HG02943 (cell line): ENCODE data around the gene SNX7.

Source experiments
- ATAC-seq: cut with Tn5 transposase; IDR thresholded peaks from one replicate; pipeline ENCODE4 v1.9.1; 2021; ENCODE audit warnings: mild to moderate bottlenecking, low read depth, moderate library complexity; ENCODE audit not compliant: unreplicated experiment

Gene SNX7

DNA sequence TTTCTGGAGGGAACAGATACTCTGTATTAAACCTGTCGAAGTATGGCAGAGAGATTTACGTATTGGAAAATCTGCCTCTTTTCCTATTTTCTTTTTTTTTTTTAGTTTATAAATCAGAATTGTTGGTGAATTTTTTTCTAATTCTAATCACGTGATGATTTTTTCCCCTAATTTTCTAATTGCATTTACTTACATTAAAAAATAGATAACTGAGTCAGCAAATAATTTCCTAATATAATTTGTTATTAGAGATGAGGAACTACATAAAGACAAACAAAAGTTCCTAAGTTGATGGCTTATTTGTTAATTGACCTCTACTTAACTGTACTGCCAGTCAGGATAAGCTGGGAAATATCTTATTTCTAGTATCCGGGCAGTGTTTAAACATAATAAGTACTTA is 34.6 kb downstream of the SNX7 start:
- no peak for ATAC-seq

DNA sequence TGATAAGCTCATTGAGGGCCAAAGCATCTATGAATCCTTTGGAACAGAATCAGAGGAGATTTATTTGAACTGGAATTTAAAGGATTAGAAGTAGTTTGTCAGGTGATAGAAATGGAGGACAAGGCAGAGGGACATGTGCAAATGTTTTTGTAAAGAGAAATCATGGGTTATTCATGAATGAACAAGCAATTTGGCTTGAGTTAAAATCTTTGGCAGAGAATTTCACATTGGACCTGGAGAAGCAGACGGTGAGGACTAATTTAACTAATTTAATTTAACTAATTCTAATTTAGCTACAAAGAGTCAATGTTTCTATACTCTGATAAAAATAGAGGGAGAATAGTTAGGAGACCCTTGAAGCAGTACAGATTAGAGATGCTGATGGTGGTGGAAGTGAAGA is 36.3 kb downstream of the SNX7 start:
- ATAC-seq: no peak

DNA sequence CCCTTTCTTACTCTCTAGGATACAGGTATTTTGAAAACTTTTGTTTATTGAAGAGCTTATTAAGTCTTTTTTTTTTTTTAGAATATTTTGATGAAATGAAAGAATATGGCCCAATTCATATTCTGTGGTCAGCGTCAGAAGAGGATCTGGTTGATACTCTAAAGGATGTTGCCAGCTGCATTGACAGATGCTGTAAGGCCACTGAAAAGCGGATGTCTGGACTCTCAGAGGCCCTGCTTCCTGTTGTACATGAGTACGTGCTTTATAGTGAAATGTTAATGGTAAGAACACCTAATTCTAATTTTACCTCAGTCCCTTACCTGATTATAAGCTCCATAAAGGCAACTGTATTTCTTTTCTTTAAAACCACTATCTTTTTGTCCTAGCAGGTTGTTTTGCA is 37.1 kb downstream of the SNX7 start:
- ATAC-seq: no peak

DNA sequence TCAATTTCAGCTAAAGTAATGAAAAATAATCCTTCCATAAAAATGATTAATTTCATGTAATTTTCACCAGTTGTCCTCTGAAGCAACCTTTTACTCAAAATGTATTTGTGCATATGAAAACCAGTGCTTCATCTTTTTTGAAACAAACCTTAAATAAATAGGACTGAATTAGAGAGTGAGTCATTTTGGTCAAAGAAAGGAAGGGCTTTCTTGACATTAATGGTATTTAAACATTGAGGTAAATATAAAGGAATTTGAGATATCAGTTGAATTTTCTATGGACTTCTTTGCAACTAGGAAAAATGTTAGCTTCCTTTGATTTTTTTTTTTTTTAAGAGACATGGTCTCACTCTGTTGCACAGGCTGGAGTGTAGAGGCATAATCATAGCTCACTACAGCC is 38.7 kb downstream of the SNX7 start:
- ATAC-seq: no peak

DNA sequence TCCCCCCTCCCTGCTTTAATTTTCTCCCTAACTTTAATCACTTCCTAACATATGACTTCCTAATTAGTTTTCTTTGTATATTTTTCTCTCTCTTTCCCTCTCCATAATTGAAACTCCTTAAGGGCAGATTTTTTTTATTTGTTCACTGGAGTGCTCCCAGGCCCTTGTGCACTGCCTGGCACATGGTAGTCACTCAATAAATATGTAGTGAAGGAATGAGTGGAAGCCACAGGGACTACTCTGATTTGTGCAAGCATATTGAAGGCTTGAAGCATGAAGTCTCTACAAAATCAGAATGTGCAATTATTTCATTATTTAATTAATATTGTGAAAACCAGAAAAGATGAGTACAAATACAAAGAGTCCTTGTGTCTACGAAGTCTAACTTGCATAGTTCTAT is 41.5 kb downstream of the SNX7 start:
- ATAC-seq: no peak

DNA sequence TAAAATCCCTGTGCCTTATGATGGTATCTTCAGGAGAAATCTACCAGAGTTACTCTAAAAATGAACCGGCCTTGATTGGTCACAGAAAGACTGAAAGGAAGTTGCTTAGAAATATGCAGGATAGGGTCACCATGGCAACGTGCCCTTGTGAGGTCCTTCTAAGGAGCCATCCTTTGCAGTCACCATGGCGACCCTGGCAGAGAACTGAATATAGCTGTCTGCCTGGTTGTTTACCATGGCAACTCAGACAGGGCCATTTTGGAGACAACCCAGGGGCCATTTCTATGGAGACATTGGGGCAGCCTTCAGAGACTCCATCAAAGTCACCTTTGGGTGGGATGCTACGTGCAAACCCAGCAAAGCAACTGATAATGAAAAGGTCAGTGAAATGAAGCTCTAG is 43.0 kb downstream of the SNX7 start:
- no peak for ATAC-seq

DNA sequence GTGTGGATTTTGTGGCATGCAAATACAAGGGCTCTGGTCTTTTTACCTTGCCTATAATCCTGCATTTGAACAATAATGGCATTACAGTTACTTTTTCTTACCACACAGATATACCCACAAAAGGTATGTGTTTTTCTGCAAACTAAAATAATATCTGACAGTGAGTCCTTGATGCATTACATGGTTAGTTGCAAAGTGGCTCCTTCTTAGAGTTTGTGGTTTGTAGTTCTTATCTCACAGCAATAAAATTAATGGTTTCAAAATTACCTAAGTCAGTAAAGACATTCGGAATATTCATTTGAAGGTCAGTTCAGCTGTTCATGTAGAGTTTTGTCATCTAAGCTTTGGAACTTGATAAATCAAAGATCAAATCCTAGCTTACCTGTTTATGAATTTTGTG is 43.5 kb downstream of the SNX7 start:
- no peak for ATAC-seq

DNA sequence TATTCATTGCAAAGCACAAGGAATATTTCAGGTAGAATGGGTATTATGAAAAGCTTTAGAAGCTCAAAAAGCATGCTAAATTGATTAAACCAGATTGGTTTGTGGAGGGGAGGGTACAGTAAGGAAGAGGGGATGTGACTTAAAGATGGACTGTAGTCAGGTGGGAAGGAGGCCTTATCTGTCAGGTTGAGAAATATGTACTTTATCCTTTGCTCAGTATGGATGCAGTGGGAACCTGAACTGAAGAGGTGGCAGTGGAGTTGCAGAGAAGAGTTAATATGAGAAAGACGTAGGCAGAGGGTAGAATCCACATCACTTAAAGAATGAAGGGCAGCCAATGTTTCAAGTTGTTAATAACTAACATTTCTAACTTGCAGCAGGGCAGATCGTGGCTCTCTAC is 44.1 kb downstream of the SNX7 start:
- no peak for ATAC-seq

DNA sequence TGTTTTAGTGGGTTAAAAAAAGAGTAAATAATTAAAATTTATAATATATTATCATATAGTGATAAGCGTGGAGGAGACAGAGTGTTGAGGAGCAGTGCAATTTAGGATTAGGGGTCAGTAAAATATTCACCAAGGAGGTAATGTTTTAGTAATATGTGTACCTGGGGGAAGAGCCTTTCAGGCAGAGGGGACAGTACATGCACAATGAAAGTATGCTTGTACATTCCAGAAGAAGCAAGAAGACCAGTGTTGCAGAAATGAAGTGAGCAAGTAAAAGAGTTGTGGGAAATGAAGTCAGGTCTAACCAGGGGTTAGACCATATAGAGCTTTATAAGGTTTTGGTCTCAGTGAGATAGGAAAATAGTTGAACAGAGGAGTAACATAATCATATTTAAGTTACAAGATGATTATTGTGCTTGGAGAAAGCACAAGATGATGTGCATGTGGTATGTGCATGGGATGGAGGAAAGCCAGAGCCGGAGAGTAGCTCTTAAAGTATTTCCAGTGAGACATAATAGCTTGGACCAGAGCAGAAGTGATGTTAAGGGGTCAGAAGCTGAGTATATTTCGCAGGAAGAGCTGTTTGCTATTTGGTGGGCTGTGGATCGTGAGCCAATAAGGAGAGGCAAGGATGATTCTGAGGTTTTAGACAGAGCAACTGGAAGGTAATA is 44.8 kb downstream of the SNX7 start:
- no peak for ATAC-seq

DNA sequence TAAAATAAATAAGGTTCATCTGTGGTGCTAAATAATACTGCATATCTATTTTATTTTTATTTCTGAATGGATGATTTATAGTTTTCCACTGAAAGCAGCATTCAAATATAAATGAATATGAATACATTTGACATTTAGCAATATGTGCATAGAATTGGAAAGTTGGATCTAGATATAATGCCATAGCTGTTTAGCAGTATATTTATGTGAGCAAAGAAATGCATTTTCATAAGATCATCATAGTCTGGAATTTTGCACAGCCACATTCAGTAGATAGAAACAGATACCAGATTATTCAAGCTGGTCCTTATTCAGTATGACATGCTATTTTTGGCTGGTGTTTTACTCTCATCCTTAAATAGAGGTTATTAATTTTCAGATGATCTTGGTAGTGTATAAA is 46.0 kb downstream of the SNX7 start:
- ATAC-seq: no peak

DNA sequence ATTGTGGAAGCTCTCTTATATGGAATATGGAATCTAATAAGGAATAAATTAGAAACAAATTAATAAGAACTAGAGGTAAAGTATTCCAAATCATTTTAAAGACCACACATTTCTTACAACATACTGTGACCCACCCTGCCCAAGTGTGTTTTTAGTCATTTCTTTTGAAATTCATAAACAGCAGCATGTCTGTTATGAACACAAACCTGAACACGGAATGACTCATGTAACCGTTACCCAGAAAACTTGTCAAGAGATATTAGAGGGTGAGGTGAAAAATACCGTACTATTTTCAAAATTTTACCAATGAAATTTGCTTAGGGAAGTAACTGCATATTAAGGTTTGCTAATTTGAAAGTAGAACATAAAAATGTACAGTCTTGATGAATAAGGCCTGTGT is 48.4 kb downstream of the SNX7 start:
- ATAC-seq: no peak

DNA sequence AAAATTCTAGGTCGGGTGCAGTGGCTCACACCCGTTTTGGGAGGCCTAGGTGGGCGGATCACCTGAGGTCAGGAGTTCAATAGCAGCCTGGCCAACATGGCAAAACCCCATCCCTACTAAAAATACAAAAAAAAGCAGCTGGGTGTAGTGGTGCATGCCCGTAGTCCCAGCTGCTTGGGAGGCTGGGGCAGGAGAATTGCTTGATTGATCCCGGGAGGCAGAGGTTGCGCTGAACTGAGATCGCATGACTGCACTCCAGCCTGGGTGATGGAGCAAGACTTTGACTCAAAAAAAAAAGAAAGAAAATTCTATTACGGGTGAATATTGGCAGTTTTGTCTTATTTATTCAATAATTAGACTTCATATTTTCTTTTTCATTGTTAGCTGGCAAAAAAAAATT is 62.1 kb downstream of the SNX7 start:
- ATAC-seq: no peak

DNA sequence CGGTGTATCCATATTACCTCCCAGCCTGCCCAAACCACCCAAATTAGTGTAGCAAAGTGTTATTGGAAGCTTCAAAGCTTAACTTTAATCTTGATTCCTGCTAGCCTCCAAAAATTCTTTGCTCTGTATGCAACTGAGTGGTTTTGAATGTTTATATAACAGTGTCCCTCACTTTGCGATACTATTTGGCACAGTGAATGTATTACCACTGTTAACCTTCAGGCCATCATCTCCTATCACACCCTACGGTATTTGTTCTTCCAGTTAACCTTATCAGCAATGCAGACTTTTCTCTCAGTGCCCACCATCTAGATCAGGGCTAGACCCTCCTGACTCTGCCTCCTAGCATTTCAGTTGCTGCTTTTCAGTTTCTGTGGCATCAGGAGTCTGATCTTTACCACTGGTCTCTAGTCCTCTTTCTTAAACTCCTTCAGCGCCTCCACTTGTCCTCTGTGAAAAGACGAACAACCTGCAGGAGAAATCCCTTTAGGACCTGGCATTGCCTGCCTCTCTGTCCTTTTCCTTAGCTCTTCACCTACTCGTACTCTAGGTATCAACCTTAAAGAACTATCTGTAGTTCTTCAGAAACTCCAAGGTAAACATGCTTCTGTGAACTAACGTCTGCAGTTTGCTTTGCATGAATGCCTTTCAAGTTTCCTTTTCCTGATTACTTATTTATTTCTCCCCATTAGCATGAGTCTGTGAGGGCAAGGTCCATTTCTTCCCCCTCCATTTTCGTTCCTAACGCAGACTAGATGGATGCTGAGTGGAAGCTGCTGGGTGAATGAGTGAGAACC is 71.7 kb downstream of the SNX7 start:
- no peak for ATAC-seq

DNA sequence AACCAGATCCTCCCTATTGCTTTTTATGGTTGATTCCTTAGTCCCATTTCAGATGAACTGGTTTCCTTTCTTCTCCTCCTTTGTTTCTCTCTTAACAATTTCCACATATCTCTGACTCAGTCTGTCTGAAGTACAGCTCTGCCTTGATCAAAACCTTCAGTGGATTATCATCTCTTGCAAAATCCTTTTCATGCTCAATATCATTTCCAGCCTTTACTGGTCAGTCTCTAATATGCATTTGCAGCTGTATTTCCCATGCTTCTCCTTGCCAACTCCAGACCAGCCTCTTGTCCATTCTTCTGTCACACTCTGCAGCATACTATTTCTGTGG is 72.2 kb downstream of the SNX7 start:
- no peak for ATAC-seq

DNA sequence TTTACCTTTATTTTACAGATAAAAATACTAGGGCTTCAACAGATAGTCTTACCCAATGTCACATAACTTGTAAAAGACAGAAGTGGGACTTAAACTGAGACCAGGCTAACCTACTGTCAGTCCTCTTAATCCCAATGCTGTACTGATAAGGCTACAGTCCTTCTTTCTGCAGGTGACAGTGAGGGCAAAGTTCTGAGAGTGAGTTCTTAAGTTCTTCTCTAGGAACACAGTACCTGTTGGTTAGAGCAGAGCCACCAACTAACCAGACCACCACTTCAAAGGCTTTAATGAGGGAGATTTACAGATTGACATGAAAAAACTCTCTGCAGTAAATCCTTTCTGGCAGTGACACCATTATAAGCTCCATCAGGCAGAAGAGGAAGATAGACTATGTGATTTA is 74.2 kb downstream of the SNX7 start:
- ATAC-seq: no peak

DNA sequence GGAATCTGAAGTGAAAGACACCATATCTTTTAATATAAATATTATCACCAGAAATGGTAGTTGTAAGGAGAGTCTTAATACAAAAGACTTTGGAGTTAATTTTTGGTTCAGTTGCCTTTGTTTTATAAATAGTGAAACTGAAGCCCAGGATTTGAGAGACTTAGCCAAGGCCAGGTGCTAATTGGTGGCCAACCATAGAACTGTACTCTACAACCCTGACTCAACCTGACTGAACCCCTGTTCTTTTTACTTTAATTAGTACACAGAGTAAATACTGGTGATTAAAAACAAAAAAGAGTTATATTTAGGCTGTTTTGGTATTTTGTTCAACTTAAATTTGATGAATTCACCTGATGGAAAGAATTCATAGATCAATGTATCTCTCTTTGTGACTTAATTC is 76.3 kb downstream of the SNX7 start:
- no peak for ATAC-seq

DNA sequence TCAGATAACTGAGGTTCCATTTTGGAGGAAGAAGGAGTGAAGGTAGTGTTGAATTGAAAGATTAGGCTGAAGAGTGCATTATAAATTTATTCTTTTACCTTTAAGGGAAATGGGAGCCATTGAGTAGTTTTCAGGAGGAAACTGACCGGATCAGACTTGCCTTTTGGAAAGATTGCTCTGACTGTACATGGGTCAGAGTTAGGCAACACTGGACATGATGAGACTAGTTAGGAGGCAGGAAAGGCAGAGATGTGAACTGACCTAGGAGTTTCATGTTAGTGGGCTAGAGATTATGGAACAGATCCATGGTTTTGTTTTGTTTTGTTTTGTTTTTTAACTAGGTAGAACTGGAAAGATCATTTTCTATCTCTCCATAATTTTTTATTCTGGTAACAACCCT is 78.2 kb downstream of the SNX7 start:
- no peak for ATAC-seq

DNA sequence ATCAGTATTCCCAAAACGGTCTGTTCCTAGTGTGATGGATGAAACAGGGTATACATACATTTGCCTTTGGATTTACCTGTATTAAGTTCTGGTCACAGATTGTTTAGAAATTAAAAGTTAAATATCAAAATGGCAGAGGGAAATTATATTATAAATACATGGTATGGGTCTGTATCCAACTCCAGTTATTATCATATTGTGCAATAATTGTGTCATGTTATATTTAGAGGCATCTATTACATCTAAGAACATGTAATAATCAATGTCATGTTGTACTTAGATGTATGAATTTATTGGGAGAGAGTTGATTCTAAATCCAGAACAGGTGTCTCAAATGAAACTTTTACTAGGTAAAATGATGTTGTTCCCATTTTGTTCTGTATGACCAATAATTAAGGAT is 79.6 kb downstream of the SNX7 start:
- ATAC-seq: no peak

DNA sequence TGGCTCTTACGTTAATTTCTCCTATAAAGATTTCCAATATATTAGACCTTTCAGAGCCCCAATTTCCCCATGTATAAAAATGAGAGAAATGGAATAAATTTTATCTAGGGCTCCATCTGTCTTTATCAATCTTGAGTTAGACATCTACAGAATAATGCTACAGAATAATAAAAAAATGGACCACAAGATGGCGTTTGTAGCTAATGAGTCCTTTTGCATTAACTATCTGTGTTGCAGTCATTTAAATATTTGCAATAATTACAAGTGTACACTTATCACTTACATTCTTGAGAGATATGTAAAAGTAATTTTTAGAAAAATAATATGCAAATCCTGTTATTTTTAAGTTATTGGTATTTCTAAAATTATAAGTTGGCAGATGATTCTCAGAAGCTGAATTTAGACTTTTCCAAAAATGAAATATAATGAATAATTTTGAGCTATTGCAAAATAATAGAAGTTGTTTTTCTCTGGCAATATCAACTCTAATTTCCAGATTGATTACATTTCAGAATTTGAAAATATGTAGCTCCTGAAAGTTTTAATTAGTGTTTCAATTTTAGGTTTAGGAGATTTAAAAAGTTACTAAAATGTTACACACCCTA is 87.7 kb downstream of the SNX7 start:
- ATAC-seq: no peak

DNA sequence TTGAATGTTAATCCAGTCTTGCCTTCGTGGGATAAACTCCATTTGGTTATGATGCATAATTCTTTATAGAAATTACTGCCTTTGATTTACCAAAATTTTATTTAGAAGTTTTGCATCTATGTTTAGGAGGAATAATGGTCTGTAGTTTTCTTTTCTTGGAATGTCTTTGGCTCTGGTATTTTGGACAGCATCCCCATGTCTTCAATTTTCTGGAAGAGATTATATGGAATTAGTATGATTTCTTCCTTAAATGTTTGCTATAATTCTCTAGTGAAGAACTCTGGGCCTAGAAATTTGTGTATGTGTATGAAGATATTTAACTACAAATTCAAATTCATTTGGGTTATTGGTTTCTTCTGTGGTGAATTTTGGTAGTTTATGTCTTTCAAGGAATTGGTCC is 92.7 kb downstream of the SNX7 start:
- no peak for ATAC-seq

DNA sequence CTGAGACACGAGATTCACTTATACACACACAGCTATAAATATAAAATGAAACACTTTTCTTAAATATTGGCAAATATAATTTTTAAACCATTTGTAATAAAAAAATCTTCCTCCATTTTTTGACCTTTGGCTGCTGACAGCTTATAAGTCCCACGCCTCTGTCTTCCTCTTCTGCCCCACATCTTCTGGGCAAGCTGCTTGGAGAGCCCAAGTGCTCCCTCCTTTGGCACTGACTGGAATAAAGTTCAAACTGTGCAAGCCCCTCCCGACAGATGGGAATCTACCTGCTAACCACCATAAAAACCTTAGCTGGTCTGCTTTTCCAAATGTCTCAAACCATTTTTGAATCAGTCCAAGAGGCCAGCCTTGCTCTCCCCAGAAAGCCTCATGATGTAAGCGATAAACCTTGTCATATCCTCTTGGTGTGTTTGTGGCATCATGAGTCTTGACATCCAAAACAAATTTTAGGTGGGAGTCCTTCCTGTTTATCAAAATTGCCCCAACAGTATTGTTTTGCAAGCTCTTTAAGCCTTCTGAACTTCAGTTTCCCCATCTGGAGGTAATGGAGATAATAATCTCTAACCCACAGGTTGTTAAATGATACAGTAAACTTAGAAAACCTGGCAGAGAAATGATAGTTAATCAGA is 99.8 kb downstream of the SNX7 start:
- ATAC-seq: no peak
